GM12873 (cell line): ENCODE results near the gene KRR1.
A peak's percentile ranks its signal among the peaks of the same experiment; 100 is the strongest.

Source experiments
- TF ChIP-seq, protein P1 (sequence below): IDR thresholded peaks from 2 replicates; pipeline ENCODE4 v1.5.1; 2012; ENCODE audit warnings: low read depth, mild to moderate bottlenecking, moderate library complexity, low read length, control low read depth; ENCODE audit not compliant: insufficient read depth; ENCODE audit errors: missing control alignments

KRR1 gene

DNA sequence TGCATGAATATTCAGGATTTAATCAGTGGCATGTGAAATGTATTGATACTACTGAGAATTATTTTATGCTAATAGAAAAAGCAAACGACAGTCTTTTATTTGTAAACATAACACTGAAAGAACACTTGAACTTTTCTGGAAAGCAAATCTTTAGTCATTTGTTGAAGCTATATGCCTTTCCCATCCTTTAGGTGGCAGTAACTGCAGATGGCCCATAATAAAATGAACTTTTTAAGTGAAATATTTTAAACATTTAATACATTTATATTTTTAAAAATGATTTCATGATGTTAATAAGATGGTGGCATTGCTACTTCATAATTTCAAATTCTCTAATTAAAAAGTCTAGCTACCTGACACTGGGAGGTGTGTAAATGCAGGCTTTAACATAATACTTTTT is 13.9 kb upstream of the KRR1 start:
- TF ChIP-seq, protein P1, sequence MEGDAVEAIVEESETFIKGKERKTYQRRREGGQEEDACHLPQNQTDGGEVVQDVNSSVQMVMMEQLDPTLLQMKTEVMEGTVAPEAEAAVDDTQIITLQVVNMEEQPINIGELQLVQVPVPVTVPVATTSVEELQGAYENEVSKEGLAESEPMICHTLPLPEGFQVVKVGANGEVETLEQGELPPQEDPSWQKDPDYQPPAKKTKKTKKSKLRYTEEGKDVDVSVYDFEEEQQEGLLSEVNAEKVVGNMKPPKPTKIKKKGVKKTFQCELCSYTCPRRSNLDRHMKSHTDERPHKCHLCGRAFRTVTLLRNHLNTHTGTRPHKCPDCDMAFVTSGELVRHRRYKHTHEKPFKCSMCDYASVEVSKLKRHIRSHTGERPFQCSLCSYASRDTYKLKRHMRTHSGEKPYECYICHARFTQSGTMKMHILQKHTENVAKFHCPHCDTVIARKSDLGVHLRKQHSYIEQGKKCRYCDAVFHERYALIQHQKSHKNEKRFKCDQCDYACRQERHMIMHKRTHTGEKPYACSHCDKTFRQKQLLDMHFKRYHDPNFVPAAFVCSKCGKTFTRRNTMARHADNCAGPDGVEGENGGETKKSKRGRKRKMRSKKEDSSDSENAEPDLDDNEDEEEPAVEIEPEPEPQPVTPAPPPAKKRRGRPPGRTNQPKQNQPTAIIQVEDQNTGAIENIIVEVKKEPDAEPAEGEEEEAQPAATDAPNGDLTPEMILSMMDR = no peak

DNA sequence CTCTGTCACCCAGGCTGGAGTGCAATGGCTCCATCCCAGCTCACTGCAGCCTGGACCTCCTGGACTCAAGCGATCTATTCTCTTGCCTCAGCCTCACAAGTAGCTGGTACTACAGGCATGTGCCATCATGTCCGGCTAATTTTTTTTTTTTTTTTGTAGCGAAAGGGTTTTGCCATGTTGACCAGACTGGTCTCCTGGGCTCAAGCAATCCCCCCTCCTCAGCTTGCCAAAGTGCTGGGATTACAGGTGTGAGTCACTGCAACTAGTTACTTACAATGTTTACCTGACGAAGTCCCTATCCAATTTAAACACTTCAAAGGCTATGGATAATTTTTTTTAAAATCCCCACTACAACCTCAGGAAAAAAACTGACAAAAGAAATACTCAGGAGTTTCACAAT is 1.8 kb downstream of the KRR1 start:
- TF ChIP-seq, protein P1 = no peak

GRCh38 chr12:75508159-75508558 is 3.2 kb downstream of the KRR1 start:
- TF ChIP-seq, protein P1 = no peak

- TF ChIP-seq, protein P1 = no peak
These were observed 4.3 kb downstream of the KRR1 start for GRCh38 chr12:75507086-75507485.

DNA sequence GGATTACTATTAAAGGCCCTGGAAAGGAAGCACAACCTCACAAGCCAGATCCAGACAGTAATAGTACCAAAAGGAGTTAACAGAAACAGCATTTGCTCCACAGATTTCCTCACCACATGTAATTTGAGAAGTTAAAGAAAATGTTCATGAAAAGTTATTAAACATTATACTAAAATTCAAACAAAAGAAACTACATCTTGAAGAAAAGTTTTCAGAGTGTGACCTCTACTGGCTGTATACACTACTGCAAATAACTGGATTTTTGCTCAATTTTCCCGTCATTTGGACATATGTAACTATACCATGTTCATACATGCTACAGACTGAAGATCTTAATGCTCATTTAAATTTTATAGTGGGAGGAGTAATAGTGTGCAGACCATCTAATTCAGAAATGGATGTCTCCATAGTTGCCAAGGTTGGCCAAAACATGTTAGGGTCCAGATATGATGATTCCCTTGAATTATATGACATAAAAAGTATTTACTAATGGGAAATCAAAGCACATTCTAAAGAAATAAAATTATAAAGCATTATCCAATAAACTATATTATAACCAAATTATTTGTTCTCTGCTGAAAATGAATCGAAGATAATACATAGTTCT is 5.6 kb downstream of the KRR1 start:
- TF ChIP-seq, protein P1 = peak; percentile 57

GRCh38 chr12:75503866-75504265 is 7.5 kb downstream of the KRR1 start:
- TF ChIP-seq, protein P1 = no peak

GRCh38 chr12:75503459-75503858 is 8.0 kb downstream of the KRR1 start:
- TF ChIP-seq, protein P1 = no peak

GRCh38 chr12:75491169-75491568 is 20.2 kb downstream of the KRR1 start:
- TF ChIP-seq, protein P1 = no peak
